ENCODE measurements around the gene TMEM60. TPM values are rescaled to one million over a fixed set of nuclear protein-coding genes. Genes with fewer than 3 reads are reported as not detected.

Gene TMEM60
- total and polyA plus RNA-seq, 2 of the 8 experiments (the other 6 are each of a cell fraction or from before 2014, with no cell fraction given), result 22.1 to 29.2 TPM

DNA sequence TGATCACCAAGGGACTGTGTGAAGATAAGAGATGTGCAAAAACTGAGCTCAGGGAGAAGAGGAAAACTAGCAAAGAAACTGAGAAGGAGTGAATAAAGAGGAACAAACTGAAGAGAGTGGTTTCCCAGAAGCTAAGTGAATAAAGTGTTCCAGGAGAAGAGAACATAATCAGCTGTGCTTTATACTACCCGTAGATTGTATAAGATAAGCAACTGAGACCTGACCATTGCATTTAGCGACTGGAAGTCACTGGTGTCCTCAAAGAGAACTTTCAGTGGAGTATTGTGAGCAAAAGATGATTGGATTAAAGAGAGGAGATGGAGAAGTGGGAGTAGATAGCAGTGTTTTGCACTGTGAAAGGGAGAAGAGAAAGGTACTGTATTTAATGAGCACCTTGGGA is 14.9 kb upstream of the TMEM60 start:
- no peak overlapping the region for H2BK15ac ChIP-seq (ENCODE audit: low read length)
- H4K20me1 ChIP-seq (replicated peaks in 1 of 2; ENCODE audit: control insufficient read depth in 1 of 2, insufficient read depth in 2 of 2, low read length in 2 of 2), result no peaks in the 10 kb centered on the region
- H3K4me2 ChIP-seq (ENCODE audit: insufficient read depth in 1 of 2, low read depth in 2 of 2, low read length in 2 of 2), result no peak overlapping the region
- H3K27me3 ChIP-seq (replicated peaks in 1 of 4; ENCODE audit: control insufficient read depth in 3 of 4, extremely low read depth in 1 of 4, insufficient read depth in 3 of 4, low read length in 3 of 4), result no peaks in the 10 kb centered on the region
- no peak overlapping the region for H3K14ac ChIP-seq (ENCODE audit: insufficient read length)
- H3K23me2 ChIP-seq (ENCODE audit: low read depth, low read length), result no peaks in the 10 kb centered on the region
- H2AK5ac ChIP-seq (ENCODE audit: low read depth, low read length), result no peak overlapping the region
- H4K91ac ChIP-seq (replicated peaks; ENCODE audit: insufficient read length, low read length), result no peak overlapping the region
- DNase-seq (ENCODE audit: low read depth in 1 of 2, low spot score in 2 of 2), result no peak
- H3K23ac ChIP-seq (ENCODE audit: insufficient read length), result no peak overlapping the region
- H2BK20ac ChIP-seq (ENCODE audit: low read length), result no peak overlapping the region
- no peak overlapping the region for H2BK5ac ChIP-seq (ENCODE audit: low read depth, low read length)
- H2BK12ac ChIP-seq (ENCODE audit: low read depth, low read length), result no peak overlapping the region
- no peaks in the 10 kb centered on the region for H3K36me3 ChIP-seq (ENCODE audit: control insufficient read depth in 2 of 4, insufficient read depth in 4 of 4, low read length in 3 of 4)
- H3K4me1 ChIP-seq (replicated peaks in 1 of 4; ENCODE audit: control insufficient read depth in 3 of 4, insufficient read depth in 4 of 4, low read length in 3 of 4), result no peaks in the 10 kb centered on the region
- H3K4ac ChIP-seq (replicated peaks; ENCODE audit: insufficient read length, low read depth, low read length), result no peak overlapping the region
- H4K5ac ChIP-seq (ENCODE audit: insufficient read length, low read depth, low read length), result no peak overlapping the region
- H3K27ac ChIP-seq (ENCODE audit: low read depth, low read length), result no peak overlapping the region
- H3K56ac ChIP-seq (replicated peaks; ENCODE audit: insufficient read length, low read depth, low read length), result no peak overlapping the region
- no peaks in the 10 kb centered on the region for H3K9me3 ChIP-seq (ENCODE audit: insufficient read depth in 2 of 2, low read depth in 1 of 2, low read length in 1 of 2)
- 93% methylated on average over 2 of the region's 2 CpGs; no CpG with 5 or more reads in 1 of the 2 experiments for WGBS, 2 experiments (ENCODE audit: extremely low coverage in 1 of 2, insufficient coverage in 1 of 2, insufficient read length in 1 of 2, insufficient replicate concordance in 2 of 2, low coverage in 1 of 2, low lambda C conversion rate in 2 of 2, missing lambda C conversion rate in 1 of 2)
- H3K4me3 ChIP-seq (ENCODE audit: extremely low read depth in 1 of 4, insufficient read depth in 2 of 4, low read depth in 3 of 4, low read length in 4 of 4), result no peak overlapping the region
- H3K18ac ChIP-seq (ENCODE audit: extremely low read depth, low read length), result no peak overlapping the region
- H2AFZ ChIP-seq (ENCODE audit: low read length), result no peak overlapping the region
- H3K79me2 ChIP-seq (ENCODE audit: control insufficient read depth in 1 of 2, insufficient read depth in 2 of 2, low read length in 2 of 2), result peaks cover 0 to 16% of the 10 kb centered on the region in 2 experiments; a peak in 2 of 4 replicates
- FAIRE-seq, result no peak
- no peak overlapping the region for H2BK120ac ChIP-seq (replicated peaks; ENCODE audit: low read depth, low read length)
- ChIA-PET CTCF (ENCODE audit: partially characterized antibody) (interaction anchor here (0.9 kb wide), 1 partner anchor 90 kb away, joined by 3 read pairs; no protein-coding TSS in a partner anchor), POLR2A (ENCODE audit: partially characterized antibody) (no interaction called here)
- no peak overlapping the region for H4K8ac ChIP-seq (ENCODE audit: extremely low read depth, insufficient read depth, low read length)
- no peaks in the 10 kb centered on the region; the same call in 1 of the 2 replicates for H3K79me1 ChIP-seq (ENCODE audit: low read depth, low read length)
- no peak overlapping the region for H3K9ac ChIP-seq (replicated peaks in 1 of 4; ENCODE audit: extremely low read depth in 1 of 4, low read depth in 3 of 4, low read length in 3 of 4)
- TF ChIP-seq GTF2F1 (IDR thresholded peaks at IDR 0.05; ENCODE audit: borderline replicate concordance, low read depth, low read length), result no peak
- TF ChIP-seq MAFK (IDR thresholded peaks at IDR 0.05; ENCODE audit: low read depth, low read length), result no peak
- no peak for TF ChIP-seq RXRA (IDR thresholded peaks at IDR 0.05; ENCODE audit: insufficient read depth, low read depth, low read length)
- no peak for TF ChIP-seq BCL11A (IDR thresholded peaks at IDR 0.05; ENCODE audit: low read depth in 2 of 2, low read length in 2 of 2)
- no peak for TF ChIP-seq RNF2 (IDR thresholded peaks at IDR 0.05; ENCODE audit: borderline replicate concordance, low read depth, low read length, missing control alignments, poor library complexity, severe bottlenecking)
- no peak for TF ChIP-seq NANOG (IDR thresholded peaks at IDR 0.05; ENCODE audit: insufficient read depth, low read depth, low read length, poor library complexity, severe bottlenecking)
- TF ChIP-seq RAD21 (IDR thresholded peaks at IDR 0.05 in 1 of 2, conservative IDR thresholded peaks at IDR 0.05 in 1 of 2; ENCODE audit: low read depth in 2 of 2, low read length in 2 of 2), result no peak
- no peak for TF ChIP-seq POLR2AphosphoS5 (IDR thresholded peaks at IDR 0.05; ENCODE audit: low read depth, low read length)
- no peak for TF ChIP-seq CBX8 (IDR thresholded peaks at IDR 0.05; ENCODE audit: borderline replicate concordance, low read depth, low read length)
- no peak for TF ChIP-seq ASH2L (IDR thresholded peaks at IDR 0.05; ENCODE audit: low read length)
- no peak for TF ChIP-seq YY1 (IDR thresholded peaks at IDR 0.05; ENCODE audit: low read depth, low read length)
- TF ChIP-seq FOSL1 (IDR thresholded peaks at IDR 0.05; ENCODE audit: insufficient read depth, low read depth, low read length), result no peak
- TF ChIP-seq, protein P1, sequence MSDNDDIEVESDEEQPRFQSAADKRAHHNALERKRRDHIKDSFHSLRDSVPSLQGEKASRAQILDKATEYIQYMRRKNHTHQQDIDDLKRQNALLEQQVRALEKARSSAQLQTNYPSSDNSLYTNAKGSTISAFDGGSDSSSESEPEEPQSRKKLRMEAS (IDR thresholded peaks at IDR 0.05), result no peak
- TF ChIP-seq ZNF274 (IDR thresholded peaks at IDR 0.05; ENCODE audit: borderline replicate concordance, extremely low read depth, low read length), result no peak
